ENCODE measurements around the gene PTPN6.
A peak's percentile ranks its signal among the peaks of the same experiment; 100 is the strongest.

The PTPN6 gene

DNA sequence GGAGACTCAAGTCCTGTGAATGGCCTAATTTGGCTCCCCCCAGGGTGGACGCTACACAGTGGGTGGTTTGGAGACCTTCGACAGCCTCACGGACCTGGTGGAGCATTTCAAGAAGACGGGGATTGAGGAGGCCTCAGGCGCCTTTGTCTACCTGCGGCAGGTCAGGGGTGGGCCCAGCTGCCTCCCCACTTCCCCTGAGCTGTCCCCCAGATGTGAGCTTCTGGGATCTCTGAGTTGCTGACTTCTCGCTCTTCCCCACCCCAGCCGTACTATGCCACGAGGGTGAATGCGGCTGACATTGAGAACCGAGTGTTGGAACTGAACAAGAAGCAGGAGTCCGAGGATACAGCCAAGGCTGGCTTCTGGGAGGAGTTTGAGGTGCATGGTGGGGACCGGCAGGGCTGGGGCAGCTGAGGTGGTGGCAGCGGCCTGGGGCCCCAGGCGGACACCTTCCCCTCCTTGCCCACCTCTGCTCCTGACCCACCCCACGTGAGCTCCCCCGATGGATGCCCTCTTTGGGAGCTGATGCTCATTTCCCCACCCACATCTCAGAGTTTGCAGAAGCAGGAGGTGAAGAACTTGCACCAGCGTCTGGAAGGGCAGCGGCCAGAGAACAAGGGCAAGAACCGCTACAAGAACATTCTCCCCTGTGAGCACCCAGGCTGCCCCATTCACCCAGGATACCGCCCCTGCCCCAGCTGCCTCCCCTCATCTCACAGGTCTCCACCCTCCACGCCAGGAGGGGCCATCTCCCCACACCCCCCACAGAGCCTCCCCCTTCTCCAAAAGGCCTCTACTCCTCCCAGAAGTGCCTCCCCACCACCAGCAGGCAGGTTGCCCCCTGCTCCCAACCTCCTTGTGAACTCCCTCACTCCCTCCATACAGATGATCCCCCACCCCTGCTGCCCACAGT, 4.2 kb downstream of the PTPN6 start:
- DNase-seq, result no peak

DNA sequence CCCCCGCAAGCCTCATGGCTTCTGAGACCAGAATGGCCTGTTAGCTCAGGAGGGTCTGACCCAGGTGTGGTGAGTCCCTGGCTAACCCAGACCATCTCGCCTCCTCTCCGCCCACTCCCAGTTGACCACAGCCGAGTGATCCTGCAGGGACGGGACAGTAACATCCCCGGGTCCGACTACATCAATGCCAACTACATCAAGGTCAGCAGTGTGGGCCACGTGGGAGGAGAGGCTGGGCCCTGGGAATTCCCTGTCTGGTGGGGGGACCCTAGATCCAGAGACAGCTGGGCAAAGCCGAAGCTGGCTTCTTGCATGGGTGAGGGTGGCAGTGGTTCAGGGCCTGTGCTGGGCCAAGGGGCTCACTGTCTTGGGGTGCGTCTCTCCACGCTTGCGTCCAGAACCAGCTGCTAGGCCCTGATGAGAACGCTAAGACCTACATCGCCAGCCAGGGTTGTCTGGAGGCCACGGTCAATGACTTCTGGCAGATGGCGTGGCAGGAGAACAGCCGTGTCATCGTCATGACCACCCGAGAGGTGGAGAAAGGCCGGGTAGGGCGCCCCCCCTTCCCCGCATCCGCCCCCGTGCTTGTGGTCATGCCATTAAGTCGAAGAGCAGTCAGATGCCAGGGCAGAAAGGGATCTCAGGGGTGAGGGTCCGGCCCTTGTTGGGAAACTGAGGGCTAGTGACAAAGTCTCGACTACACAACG, 5.0 kb downstream of the PTPN6 start:
- DNase-seq, result no peak

DNA sequence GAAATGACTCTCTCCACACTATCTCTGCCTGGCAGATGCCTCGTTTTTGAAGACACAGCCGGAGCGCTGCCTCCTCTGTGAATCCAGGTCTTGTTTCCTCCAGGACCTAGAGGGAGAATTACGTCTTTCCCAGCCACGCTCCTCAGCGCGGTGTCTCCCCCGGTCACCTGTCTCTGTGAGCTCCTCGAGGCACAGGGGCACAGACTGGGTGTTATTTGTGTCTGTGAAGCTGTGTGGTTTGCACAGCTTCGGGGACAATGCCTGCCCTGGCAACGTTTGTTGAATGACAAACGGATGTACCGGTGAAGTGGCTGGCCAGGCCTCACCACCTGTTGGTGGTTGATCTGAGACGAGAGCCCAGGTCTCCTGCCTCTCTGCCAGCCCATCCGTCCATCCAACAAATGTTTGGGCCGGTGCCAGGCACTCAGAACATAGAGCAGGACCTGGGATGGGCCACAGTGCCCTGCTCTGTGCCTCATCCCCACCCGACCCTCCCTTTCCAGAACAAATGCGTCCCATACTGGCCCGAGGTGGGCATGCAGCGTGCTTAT, 6.1 kb downstream of the PTPN6 start:
- DNase-seq, result no peak

DNA sequence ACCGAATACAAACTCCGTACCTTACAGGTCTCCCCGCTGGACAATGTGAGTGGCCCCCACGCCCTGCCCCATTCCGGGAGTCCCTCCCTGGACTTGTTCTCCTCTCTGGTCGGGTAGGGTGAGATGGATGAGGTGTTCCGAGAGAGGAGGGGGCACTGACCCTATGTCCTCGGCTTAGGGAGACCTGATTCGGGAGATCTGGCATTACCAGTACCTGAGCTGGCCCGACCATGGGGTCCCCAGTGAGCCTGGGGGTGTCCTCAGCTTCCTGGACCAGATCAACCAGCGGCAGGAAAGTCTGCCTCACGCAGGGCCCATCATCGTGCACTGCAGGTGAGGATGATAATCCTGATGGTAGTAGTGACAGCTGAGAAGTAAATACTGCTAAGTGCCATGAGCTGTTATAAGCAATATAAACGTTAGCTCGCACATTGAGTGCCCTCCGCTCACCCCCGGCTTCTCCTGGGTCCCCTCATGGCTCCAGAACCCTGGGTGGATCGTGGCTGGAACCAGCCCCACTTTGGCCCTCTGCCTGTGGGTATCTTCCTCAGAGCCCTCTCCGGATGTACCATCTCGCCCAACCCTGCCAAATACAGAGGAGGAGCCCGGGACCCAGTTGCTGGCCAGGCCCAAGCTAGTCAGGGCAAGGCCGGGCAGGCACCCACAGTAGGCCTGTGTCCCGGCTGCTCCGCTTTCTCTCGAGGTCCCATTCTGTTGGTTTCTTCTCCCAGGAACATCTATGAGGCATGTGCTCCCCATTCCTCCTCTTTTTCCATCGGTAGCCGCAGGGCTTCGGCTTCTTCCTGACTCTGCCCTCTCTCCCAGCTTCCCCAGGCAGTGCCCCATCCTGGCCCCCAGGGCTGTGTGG, 6.8 kb downstream of the PTPN6 start:
- DNase-seq, result no peak

DNA sequence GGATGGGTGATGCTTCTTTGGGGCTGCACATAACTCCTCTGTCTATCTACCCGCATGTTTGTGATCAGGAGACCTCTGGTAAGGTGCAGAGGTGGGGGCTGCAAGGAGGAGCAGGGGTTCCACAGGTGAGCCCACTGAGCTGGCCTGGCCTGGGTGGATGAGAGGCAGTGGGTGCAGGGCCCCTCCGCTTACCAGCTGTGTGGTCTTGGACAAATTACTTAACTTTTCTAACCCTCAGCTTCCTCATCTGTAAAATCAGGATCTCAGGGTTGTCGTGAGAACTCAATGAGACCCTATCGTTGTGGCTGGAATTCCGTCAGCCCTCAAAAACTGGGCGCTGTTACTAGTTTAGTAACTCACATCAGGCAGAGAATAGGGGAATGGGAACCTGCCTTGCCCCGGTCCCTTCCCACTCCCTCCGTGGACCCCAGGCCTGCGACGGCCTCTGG, 7.5 kb downstream of the PTPN6 start:
- DNase-seq, result no peak

DNA sequence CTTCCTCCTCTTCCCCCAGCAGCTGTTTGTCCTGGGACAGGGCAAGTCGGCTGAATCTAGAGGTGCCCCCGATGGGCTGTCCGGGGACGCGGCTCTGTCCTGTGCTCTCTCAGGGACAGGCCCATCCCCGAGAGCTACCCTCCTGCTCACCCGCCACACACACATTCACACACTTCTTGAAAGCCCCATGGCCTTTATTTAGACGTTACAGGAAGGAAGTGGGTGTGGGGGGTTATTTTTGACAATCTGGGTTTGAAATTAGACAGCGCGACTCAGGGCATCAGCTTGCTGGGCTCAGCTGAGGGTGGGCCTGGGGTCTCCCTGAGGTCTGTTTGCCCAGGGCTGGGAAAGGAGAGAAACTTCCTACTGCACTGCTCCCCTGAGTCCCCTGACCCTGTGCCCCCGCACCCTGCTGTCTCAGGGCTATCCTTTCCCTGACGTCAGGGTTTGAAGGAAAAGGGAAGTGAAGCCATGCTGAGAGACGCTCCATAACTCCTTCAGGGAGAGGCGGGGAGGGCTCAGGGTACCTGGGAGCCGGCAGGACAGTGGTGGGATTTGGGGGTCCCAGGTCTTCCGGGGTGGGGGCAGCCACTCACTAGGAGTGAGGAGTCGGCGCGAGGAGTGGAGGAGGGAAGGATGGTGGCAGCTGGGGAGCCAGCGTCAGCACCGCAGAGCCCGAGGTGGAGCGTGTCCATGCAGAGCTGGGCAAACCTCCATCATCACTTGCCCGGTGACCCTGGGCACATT, 8.1 kb downstream of the PTPN6 start:
- DNase-seq, result no peak

DNA sequence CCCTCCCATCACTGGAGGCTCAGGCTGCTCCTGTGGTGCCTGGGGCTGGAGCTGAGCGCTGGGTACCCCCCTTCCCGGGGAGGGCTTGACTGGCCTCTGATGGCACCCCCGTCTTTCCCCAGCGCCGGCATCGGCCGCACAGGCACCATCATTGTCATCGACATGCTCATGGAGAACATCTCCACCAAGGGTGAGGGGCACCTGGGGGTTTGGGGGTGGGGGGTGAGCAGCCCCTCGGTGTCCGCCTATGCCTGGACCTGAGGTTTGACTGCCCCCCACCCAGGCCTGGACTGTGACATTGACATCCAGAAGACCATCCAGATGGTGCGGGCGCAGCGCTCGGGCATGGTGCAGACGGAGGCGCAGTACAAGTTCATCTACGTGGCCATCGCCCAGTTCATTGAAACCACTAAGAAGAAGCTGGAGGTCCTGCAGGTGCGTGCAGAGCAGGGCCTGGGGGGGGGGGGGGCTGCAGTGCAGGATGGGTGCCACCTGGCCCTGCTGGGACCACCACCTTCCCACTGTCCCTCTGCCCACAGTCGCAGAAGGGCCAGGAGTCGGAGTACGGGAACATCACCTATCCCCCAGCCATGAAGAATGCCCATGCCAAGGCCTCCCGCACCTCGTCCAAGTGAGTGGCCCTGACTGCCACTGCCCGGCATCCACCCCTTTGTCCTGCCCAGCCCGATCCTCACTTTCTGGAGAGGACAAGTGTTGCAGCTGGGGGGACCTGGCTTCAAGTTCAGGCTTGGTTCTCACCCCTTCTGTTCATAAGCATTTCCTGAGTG, 8.8 kb downstream of the PTPN6 start:
- DNase-seq, result no peak

DNA sequence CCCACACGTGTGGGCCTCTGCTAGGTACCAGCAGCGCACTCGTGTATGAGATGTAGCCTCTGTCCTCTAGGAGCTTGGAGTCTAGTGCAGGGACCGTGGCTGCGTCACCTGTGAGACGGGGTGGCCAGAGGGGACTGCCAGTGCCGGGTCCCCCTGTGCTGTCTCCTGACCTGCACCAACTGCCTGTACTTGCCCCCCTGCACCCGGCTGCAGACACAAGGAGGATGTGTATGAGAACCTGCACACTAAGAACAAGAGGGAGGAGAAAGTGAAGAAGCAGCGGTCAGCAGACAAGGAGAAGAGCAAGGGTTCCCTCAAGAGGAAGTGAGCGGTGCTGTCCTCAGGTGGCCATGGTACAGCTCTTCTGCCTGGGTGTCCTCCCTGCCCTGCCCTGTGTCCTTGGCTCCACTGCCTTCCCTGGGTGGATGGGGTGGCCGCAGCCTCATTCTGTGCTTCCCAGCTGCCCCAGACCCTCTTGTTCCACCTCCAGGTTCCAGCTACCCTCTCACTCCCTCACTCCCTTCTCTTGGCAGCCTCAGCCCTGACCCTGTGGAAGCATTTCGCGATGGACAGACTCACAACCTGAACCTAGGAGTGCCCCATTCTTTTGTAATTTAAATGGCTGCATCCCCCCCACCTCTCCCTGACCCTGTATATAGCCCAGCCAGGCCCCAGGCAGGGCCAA, 9.6 kb downstream of the PTPN6 start:
- DNase-seq, result no peak

DNA sequence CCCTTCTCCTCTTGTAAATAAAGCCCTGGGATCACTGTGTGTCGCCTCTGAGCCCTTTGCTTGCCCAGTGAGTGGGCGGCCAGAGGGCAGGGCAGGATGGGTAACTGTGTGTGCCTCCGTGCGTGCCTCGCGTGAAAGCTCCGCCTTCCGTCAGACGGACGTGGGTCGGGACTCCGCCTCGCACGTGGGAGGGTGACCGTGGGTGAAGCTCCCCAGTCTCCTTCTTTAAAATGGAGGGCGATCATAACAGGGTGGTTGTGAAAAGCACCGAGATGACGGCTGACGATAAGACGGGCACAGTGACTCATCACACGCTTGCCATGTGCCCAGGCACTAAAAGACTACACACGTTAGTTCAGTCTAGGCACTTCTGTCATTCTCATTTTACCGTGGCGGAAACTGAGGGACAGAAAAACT, 10.1 kb downstream of the PTPN6 start:
- no peak for DNase-seq

DNA sequence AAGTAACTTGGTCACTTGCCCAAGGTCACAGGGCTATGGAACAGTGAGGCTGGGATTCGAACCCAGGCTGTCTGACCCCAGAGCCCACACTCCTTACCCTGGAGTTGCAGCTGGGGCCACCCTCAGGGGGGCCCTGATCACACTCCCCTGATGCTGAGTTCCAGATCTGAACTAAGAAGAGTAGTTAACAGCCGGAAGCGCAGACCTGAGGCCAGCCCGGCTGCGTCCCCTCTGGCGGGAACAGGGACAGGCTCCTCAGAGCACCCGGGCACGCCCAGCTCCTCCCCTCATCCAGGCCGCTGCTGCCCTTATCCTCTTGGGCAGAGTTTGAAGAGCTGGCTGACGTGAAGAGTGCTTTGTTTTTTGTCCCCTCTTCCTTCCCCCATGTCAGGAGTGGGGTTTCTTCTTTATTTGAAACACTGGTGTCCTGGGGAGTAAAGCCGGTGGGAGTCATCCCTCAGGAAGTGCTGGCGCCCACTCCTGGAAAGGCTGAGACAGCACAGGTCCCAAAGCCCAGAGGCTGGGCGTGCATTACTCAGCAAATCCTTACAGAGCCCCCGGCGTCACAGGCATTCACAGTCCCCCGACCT, 10.6 kb downstream of the PTPN6 start:
- DNase-seq, result peak; percentile 83

DNA sequence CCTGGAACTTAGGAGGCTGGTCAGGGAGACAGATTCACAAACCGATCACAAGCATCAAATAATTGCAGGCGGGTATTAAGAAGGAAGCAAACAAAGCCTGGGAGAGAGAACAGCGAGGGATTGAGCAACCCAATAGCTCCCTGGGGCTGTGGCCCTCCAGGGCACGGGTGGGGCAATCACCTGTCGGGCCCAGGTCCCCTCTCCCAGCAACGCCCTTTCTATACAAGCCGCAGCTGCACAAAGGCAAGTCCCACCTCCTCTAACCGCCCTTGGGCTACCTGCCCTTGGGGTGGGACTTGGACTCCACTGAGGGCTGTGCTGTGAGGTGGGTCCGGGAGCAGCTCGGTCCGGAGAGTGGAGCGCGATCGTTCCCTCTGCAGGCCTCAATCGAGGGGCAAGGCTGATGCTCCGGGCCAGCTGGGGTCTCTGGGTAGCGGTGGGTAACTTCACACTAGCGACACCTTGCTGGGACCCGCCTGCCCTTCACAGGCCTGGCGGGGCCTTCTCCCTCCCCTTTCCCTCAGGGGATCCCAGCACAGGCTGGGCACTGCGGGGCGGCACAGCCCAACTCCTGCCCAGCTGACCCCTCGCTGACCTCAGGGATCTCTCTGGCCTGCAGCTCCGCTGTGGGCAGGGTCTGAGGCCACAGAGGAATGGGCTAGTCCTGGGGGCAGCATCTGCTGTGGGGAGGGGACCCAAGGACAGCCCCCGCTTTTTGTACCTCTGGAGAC, 11.3 kb downstream of the PTPN6 start:
- peak; percentile 55 for DNase-seq

DNA sequence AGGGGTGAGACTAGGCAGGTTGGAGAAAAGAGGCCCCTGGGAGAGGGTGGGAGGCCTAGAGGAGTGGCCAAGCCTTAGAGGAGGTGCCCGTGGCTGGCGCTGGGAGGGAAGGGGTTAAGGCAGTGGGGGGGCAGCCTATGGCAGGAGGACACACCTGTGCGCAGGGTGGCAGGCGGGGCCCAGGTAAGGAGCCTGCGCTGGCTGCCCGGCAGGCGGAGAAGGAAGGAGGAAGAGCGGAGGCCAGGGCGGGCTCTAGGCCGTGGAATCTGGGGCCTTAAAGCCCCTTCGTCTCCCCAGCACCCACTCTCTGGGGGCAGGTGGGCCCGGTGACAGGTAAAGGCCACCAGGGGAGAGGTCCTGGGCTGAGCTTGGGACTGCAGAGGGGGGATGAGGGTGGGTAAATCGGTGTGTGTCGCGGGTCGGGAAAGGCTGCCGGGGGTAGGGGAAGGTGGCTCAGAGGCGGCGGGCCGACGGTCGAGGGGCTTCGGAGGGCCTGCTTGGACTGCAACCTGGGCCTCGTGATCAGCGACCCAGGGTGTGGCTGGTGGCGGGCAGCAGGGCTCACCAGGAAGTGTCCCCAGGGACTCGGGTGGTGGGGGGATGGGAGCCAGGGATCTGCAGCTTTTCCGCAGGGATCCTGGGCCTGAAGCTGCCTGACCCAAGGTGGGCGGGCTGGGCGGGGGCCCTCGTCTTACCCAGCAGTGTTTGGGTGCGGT, 12.0 kb downstream of the PTPN6 start:
- peak; percentile 43 for DNase-seq

DNA sequence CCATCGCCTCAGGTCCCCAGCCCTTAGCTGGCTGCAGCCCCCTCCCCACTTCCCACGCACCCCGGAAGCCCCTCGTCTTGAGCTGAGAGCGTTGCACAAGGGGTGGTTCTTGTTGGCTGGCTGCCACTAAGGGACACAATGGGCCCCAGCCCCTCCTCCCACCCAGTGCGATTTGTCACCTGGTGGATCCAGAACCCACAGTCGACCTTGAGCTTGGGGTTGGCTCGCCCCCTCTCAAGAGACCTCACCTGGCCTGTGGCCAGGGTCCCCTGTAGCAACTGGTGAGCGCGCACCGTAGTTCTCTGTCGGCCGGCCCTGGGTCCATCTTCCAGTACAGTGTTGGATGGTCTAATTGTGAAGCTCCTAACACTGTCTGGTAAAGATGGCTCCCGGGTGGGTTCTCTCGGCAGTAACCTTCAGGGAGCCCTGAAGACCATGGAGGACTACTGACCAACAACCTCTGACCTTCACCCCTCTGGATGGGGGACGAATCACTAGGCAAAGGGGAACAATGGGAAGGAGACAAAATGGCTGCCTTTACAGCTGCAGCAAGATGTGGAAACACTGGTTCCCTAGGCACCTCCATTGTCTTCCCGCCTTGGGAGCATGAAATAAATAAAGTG, 12.7 kb downstream of the PTPN6 start:
- no peak for DNase-seq

DNA sequence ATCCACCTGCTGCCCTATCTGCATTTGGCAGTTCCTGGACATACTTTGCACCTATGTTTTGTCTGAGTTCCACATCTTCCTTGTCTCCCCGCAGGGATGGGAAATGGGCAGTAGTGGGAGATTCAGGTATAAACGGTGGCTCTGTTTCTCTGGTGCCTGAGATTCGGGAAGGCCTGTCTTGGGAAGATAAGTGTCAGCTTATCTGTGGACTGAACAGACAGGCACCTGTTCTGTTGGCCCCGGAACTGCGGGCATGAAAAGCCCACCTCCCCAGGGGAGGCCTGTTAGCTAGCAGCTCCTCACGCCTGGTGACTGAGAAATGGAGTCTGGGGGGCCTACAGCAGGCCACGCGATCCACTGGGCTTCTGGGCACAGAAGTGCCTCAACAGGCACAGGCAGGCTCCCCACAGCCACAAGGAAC, 13.5 kb downstream of the PTPN6 start:
- DNase-seq, result no peak

DNA sequence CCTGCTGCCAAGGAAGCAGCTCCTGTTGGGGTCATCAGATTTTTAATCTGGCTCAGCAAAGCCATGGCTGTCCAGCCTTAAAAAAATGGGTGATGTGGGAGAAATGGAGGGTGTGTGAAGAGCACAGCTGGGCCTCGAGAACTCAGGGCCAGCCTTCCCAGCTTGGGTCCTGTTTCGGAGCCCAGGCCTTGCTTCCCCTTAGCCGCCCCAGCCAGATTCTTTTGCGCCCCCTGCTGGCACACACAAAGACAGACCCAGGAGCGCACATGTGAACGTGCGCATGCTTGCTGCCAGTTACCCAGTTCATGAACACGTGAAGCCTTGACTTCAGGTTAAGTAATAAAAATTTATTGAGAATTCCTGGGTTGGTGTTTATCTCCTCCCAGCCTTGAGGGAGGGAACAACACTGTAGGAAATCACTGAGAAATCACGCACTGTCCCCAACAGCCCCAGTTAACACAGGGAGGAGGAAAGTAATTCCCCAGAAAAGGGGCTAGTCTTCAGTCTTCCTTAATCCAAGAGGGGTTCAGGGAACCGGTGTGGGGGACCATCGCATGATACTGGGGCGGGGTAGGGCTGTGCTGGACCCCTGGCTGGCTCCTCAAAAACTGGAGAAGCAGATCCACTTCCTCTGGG, 14.0 kb downstream of the PTPN6 start:
- DNase-seq, result peak; percentile 62

DNA sequence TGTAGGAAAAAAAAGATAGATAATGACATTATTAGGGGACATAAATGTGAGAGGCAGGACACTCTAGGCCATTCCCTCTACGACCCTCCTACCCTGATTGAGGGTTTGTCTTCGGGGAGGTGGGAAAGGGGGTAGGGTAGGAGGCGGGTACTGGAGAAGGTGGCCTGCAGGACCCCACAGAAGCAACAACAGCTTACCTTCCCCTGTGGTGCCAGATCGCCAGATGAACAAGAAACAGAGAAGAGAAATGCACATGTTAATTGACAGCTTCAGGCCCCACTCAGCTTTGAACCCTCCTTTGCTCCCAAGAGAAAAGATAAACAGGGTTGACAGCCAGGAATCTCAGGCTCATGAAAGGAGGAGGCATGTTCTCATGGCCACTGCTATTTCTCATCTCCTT, 14.6 kb downstream of the PTPN6 start:
- DNase-seq, result no peak

DNA sequence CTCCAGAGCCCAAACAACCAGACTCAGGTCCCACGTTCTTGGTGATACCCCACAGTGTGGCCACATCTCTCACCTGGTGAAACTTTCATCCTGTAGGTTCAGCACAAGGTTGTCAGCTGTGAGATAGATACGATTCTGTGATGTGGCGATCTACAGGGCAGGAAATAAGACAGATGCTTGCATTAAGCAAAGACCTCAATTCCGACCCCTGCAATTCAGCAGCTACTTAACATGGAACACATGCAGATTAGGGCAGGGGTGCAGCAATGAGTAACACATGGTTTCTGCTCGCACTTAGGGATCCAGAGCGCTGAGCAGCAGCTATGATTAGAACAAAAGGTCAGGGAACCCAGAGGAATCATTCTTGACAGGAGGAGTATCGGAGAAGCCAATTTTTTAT, 15.2 kb downstream of the PTPN6 start:
- no peak for DNase-seq

Measured in right kidney (tissue), 1 donor.